HepG2 (cell line): ENCODE data around the gene SURF1. TPM values are rescaled to one million over a fixed set of nuclear protein-coding genes. Genes with fewer than 3 reads are reported as not detected.

Experiments used
- ARID3A ChIP-seq: IDR thresholded peaks from 2 replicates; pipeline ENCODE4 v1.6.1; 2012; ENCODE audit warnings: low read depth, low read length, improper control_type of control experiment
- CREM ChIP-seq, 2 experiments: sonication (generic) in 1 of 2; formaldehyde crosslinking in 1 of 2; IDR thresholded peaks; 2 replicates each; pipeline versions ENCODE4 v1.4.0 to v1.6.1; 2016 to 2020; ENCODE audit warnings: antibody characterized with exemption in 1 of 2, mild to moderate bottlenecking in 1 of 2, missing genetic modification reagents in 1 of 2
- ETS1 ChIP-seq: sonication (generic); formaldehyde crosslinking; IDR thresholded peaks from 2 replicates; pipeline ENCODE4 v1.4.0; 2020; ENCODE audit warnings: missing genetic modification reagents
- HNRNPH1 ChIP-seq: fragments of 200-400 bp; formaldehyde crosslinking; optimal IDR thresholded peaks from 2 replicates; pipeline ENCODE3; 2017; ENCODE audit warnings: mild to moderate bottlenecking, low read depth, low read length
- KAT2B ChIP-seq: fragments of 150-350 bp; IDR thresholded peaks from 2 replicates; pipeline ENCODE4 v1.6.1; 2014; ENCODE audit warnings: low read depth, low read length, borderline replicate concordance
- MAX ChIP-seq: IDR thresholded peaks from 2 replicates; pipeline ENCODE4 v1.6.1; 2012; ENCODE audit warnings: inconsistent platforms
- NCOA1 ChIP-seq: sonication (generic); formaldehyde crosslinking; IDR thresholded peaks from 2 replicates; pipeline ENCODE4 v1.9.0; 2021; ENCODE audit warnings: missing genetic modification reagents
- ONECUT2 ChIP-seq: sonication (generic); formaldehyde crosslinking; IDR thresholded peaks from 2 replicates; pipeline ENCODE4 v1.4.0; 2020; ENCODE audit warnings: missing genetic modification reagents
- POLR2G ChIP-seq: fragments of 200-400 bp; formaldehyde crosslinking; IDR thresholded peaks from 2 replicates; pipeline ENCODE4 v1.6.1; 2018; ENCODE audit warnings: mild to moderate bottlenecking, low read depth, low read length, moderate library complexity
- RCOR2 ChIP-seq: IDR thresholded peaks from 2 replicates; pipeline ENCODE4 v1.6.1; 2016; ENCODE audit warnings: missing biosample characterization, missing genetic modification reagents
- TRIM24 ChIP-seq: sonication (generic); formaldehyde crosslinking; IDR thresholded peaks from 2 replicates; pipeline ENCODE4 v1.8.0; 2022; ENCODE audit warnings: mild to moderate bottlenecking, missing genetic modification reagents
- TSC22D2 ChIP-seq: sonication (generic); formaldehyde crosslinking; IDR thresholded peaks from 2 replicates; pipeline ENCODE4 v1.5.1; 2020; ENCODE audit warnings: missing genetic modification reagents, mild to moderate bottlenecking, borderline replicate concordance
- ZBTB49 ChIP-seq: sonication (generic); formaldehyde crosslinking; IDR thresholded peaks from 2 replicates; pipeline ENCODE4 v1.4.0; 2020; ENCODE audit warnings: missing genetic modification reagents, borderline replicate concordance
- ZBTB8A ChIP-seq: sonication (generic); formaldehyde crosslinking; IDR thresholded peaks from 2 replicates; pipeline ENCODE4 v1.4.0; 2020; ENCODE audit warnings: mild to moderate bottlenecking, low read depth, missing genetic modification reagents, borderline replicate concordance
- ZFP90 ChIP-seq: sonication (generic); formaldehyde crosslinking; IDR thresholded peaks from 2 replicates; pipeline ENCODE4 v1.8.0; 2022; ENCODE audit warnings: missing genetic modification reagents, mild to moderate bottlenecking, inconsistent platforms, borderline replicate concordance
- ZMAT5 ChIP-seq: sonication (generic); formaldehyde crosslinking; IDR thresholded peaks from 2 replicates; pipeline ENCODE4 v1.5.0; 2020; ENCODE audit warnings: mild to moderate bottlenecking, low read depth, missing genetic modification reagents, borderline replicate concordance
- ZNF362 ChIP-seq: sonication (generic); formaldehyde crosslinking; IDR thresholded peaks from 2 replicates; pipeline ENCODE4 v1.4.0; 2020; ENCODE audit warnings: missing genetic modification reagents, mild to moderate bottlenecking, borderline replicate concordance
- ZNF382 ChIP-seq: sonication (generic); formaldehyde crosslinking; IDR thresholded peaks from 2 replicates; pipeline ENCODE4 v1.5.0; 2020; ENCODE audit warnings: missing genetic modification reagents, mild to moderate bottlenecking, borderline replicate concordance
- ZNF572 ChIP-seq: sonication (generic); formaldehyde crosslinking; IDR thresholded peaks from 2 replicates; pipeline ENCODE4 v1.5.1; 2020; ENCODE audit warnings: mild to moderate bottlenecking, missing genetic modification reagents
- ZNF605 ChIP-seq: sonication (generic); formaldehyde crosslinking; IDR thresholded peaks from 2 replicates; pipeline ENCODE4 v1.8.0; 2022; ENCODE audit warnings: mild to moderate bottlenecking, missing genetic modification reagents
- ZSCAN29 ChIP-seq: sonication (generic); formaldehyde crosslinking; conservative IDR thresholded peaks from 2 replicates; pipeline ENCODE4 v1.4.0; 2020; ENCODE audit warnings: mild to moderate bottlenecking, missing genetic modification reagents
- ZZZ3 ChIP-seq: sonication (generic); formaldehyde crosslinking; IDR thresholded peaks from 2 replicates; pipeline ENCODE4 v1.4.0; 2020; ENCODE audit warnings: missing genetic modification reagents, mild to moderate bottlenecking, borderline replicate concordance
- polyA plus RNA-seq, 8 experiments: library from polyadenylated mRNA; depleted of rRNA in 3 of 8; stranded (reverse) in 7 of 8; unstranded in 1 of 8; fragments of >200 nt; fragmentation: Illumina TruSeq in 4 of 8; extraction: Trizol in 4 of 8; gene quantifications; 2 replicates each; pipeline versions ENCODE4 v1.2.1 to v1.2.3, GENCODE V29; 2011 to 2016; ENCODE audit warnings: low read depth in 4 of 8, missing spikeins in 1 of 8, mixed read lengths in 1 of 8; ENCODE audit not compliant: insufficient read depth in 1 of 8
- total RNA-seq, 5 experiments: library from RNA; depleted of rRNA; stranded (reverse); fragments of >200 nt; fragmentation: Illumina TruSeq; extraction: Trizol; gene quantifications; 2 replicates each; pipeline ENCODE4 v1.2.3, GENCODE V29; 2016; ENCODE audit warnings: low read depth in 1 of 5

Gene SURF1
- total and polyA plus RNA-seq, 2 of the 13 experiments (the other 11 are each of a cell fraction or from before 2014, with no cell fraction given), result 17.8 to 40.7 TPM

- TF ChIP-seq ZNF605 (CRISPR knock-in tag) (peak; percentile 88), ZBTB8A (no peak), ONECUT2 (CRISPR knock-in tag) (no peak), TRIM24 (CRISPR knock-in tag) (no peak), ZFP90 (peak; percentile 83; the same call in 1 of the 2 replicates), ZNF382 (CRISPR knock-in tag) (no peak), ARID3A (peak; percentile 50; the same call in 1 of the 2 replicates), TSC22D2 (CRISPR knock-in tag) (peak; percentile 94; the same call in 1 of the 2 replicates), ZSCAN29 (CRISPR knock-in tag) (no peak), KAT2B (no peak), MAX (peak; percentile 86), ZMAT5 (CRISPR knock-in tag) (no peak), ETS1 (CRISPR knock-in tag) (peak; percentile 33; the same call in 1 of the 2 replicates), RCOR2 (CRISPR knock-in tag) (no peak), ZZZ3 (CRISPR knock-in tag) (peak; percentile 100; the same call in 1 of the 2 replicates), POLR2G (peak; percentile 99), ZNF572 (CRISPR knock-in tag) (no peak), CREM (IDR thresholded peaks at IDR 0.05) (peak; percentile 65), CREM (CRISPR knock-in tag; IDR thresholded peaks at IDR 0.05) (0 out of 2 replicates have a peak, but pooled peaks have one; percentile 2), NCOA1 (CRISPR knock-in tag) (no peak), ZBTB49 (CRISPR knock-in tag) (no peak), ZNF362 (CRISPR knock-in tag) (no peak), HNRNPH1 (no peak)
These were observed 8.1 kb downstream of the SURF1 start, which contains the start of the genes MED22 and RPL7A (continued) for GRCh38 chr9:133347985-133348717.
